Measurements from ENCODE around the gene PTPN12.

Gene PTPN12

DNA sequence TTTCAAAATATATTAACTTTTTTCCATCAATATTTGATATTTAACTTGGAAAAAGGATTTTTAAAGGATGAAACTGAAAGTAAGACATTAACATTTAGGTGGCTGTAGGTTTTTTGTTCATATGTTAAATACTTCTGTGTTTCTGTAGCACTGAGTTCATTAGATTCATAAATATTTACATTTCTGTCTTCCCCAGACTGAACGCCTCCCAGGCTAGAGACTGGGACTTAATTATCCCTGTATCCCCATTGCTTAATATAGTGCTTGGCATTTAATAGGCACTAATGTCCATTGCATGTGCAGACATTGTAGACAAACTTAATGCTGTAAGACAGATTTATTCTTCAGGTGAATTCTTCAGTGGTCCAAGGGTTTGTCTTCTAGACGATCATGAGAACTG, 7.4 kb downstream of the PTPN12 start:
- POLR2A ChIA-PET: no interaction called here
- CTCF ChIA-PET: interaction anchor here (2.1 kb wide), 1 partner anchor 13 kb away, joined by 9 read pairs; no protein-coding TSS in a partner anchor
- DNase-seq (ENCODE audit: extremely low spot score): no peak
- TF ChIP-seq, protein P1, sequence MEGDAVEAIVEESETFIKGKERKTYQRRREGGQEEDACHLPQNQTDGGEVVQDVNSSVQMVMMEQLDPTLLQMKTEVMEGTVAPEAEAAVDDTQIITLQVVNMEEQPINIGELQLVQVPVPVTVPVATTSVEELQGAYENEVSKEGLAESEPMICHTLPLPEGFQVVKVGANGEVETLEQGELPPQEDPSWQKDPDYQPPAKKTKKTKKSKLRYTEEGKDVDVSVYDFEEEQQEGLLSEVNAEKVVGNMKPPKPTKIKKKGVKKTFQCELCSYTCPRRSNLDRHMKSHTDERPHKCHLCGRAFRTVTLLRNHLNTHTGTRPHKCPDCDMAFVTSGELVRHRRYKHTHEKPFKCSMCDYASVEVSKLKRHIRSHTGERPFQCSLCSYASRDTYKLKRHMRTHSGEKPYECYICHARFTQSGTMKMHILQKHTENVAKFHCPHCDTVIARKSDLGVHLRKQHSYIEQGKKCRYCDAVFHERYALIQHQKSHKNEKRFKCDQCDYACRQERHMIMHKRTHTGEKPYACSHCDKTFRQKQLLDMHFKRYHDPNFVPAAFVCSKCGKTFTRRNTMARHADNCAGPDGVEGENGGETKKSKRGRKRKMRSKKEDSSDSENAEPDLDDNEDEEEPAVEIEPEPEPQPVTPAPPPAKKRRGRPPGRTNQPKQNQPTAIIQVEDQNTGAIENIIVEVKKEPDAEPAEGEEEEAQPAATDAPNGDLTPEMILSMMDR (IDR thresholded peaks at IDR 0.05; ENCODE audit: control extremely low read depth, extremely low read depth, low read depth, missing control alignments): no peak

DNA sequence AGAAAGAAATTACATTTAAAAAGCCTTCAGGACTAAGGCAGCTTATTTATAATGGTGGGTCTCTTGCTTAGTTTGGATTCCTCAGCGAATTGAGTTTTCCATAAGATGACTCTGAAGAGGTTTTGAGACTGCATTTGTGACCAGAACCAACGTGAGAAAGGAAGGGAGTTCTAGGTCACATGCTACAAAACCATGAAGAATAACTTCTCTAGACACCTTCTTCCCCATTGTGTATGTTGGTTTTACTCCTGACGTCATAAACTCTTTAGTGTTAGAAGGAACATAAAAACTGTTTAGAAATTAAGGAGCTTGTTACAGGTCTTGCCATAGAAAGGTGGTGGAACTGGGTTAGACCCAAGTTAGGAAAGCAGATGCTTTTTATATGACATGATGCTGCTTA, 11.1 kb downstream of the PTPN12 start:
- ChIA-PET POLR2A (no interaction called here), CTCF (interaction anchor here (0.8 to 5.5 kb wide), 3 partner anchors 8 to 17 kb away, joined by 3 to 23 read pairs (median 5); no protein-coding TSS in a partner anchor)
- TF ChIP-seq, protein P1 (IDR thresholded peaks at IDR 0.05; ENCODE audit: control extremely low read depth, extremely low read depth, low read depth, missing control alignments): no peak
- no peak for DNase-seq (ENCODE audit: extremely low spot score)

DNA sequence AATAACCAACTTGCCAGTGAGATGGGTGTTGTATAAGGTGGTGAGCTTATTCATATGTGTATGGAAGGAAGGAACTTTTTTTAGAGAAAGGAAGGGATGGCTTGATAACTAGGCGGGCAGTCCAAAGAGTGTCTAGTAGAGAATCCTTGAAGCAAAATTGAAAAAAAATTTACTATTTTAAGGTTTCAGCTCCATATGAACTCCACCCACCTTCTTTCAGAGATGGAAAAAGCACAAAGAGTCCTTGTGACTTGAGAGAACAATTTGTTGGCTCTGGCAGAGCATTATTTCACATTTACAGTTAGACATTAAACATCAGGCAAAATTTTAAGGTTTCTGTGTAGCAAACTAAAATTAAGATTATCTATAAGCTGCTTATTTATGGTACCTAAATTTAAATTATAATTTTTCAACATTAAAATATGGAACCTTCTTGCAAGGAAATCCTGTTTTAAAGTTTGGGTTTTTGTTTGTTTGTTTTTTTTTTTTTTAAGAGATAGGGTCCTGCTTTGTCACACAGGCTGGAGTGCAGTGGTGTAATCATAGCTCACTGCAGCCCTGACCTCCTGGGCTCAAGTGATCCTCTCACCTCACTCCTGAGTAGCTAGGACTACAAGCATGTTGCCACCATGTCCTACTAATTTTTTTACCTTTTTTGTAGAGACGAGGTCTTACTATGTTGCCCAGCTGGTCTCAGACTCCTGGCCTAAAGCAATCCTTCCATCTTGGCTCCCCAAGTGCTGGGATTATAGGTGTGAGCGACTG, 12.2 kb downstream of the PTPN12 start:
- ChIA-PET CTCF (interaction anchor here (0.8 to 5.5 kb wide), 3 partner anchors 9 to 16 kb away, joined by 3 to 23 read pairs (median 5); no protein-coding TSS in a partner anchor), POLR2A (no interaction called here)
- no peak for DNase-seq (ENCODE audit: extremely low spot score)
- TF ChIP-seq, protein P1 (IDR thresholded peaks at IDR 0.05; ENCODE audit: control extremely low read depth, extremely low read depth, low read depth, missing control alignments): no peak

DNA sequence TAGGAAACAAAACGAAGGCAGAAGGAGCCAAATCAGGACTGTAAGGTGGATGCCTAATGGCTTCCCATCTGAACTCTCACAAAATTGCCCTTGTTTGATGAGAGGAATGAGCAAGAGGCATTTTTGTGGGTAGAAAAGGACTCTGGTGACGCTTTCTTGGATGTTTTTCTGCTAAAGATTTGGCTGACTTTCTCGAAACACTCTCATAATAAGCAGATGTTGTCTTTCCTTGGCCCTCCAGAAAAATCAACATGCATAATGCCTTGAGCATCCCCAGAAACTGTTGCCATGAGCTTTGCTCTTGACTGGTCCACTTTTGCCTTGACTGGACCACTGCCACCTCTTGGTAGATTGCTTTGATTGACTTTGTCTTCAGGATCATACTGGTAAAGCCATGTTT, 13.5 kb downstream of the PTPN12 start:
- TF ChIP-seq, protein P1 (IDR thresholded peaks at IDR 0.05; ENCODE audit: control extremely low read depth, extremely low read depth, low read depth, missing control alignments): no peak
- DNase-seq (ENCODE audit: extremely low spot score): no peak
- ChIA-PET CTCF (interaction anchor here (1.0 to 5.5 kb wide), 3 partner anchors 8 to 29 kb away, joined by 3 to 23 read pairs (median 4); no protein-coding TSS in a partner anchor), POLR2A (no interaction called here)

DNA sequence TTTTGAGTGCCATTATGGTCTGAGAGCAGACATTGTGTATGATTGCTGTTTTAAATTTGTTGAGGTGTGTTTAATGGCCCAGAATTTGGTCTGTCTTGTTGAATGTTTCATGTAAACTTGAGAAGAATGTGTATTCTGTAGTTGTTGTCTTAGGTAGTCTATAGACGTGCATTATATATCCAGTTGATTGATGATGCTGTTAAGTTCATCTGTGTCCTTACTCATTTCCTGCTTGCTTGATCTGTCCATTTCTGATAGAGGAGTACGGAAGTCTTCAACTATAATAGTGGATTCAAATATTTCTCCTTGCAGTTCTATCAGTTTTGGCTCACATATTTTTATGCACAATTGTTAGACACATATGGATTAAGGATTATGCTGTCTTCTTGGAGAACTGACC, 16.0 kb downstream of the PTPN12 start:
- ChIA-PET CTCF (no interaction called here), POLR2A (no interaction called here)

DNA sequence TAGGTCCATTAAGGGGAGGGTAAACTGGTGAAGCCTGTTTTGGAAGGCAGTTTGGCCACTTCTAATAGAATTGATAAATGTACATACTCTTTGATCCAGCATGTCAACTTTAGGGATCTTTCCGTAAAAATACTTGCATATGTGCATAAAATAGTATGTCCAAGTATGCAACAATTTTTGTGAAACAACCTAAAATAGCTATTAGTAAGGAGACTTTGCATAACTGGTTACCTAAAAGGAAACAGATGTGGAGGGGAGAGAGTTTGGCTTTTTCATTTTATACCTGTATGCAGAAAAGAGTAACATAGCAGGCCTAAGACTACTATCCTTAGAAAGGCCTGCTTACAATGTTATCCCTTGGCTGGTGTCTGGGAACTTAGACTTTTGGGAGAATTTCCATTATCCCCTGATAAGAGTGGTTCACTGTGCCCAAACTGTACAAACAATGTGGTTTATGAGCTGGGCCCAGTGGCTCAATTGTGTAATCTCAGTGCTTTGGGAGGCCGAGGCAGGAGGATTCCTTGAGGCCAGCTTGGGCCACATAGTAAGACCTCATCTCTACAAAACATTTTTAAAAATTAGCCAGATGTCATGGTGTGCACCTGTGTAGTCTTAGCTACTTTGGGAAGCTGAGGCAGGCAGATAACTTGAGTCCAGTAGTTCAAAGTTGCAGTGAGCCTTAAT, 21.3 kb downstream of the PTPN12 start:
- TF ChIP-seq, protein P1 (IDR thresholded peaks at IDR 0.05; ENCODE audit: control extremely low read depth, extremely low read depth, low read depth, missing control alignments): no peak
- ChIA-PET POLR2A (no interaction called here), CTCF (interaction anchor here (0.8 to 2.3 kb wide), 5 partner anchors 11 to 201 kb away, joined by 3 to 23 read pairs (median 3); no protein-coding TSS in a partner anchor)
- no peak for DNase-seq (ENCODE audit: extremely low spot score)

More for the DNA sequence above, 16.0 kb downstream of the PTPN12 start:
- TF ChIP-seq, protein P1 (IDR thresholded peaks at IDR 0.05; ENCODE audit: control extremely low read depth, extremely low read depth, low read depth, missing control alignments): no peak
- no peak for DNase-seq (ENCODE audit: extremely low spot score)

All from GM10248 (cell line).